LoVo (cell line): ENCODE measurements around the gene MACROH2A2.
"Not testable (repeated sequence)": the region's sequence is repeated elsewhere in the genome, so short reads cannot be mapped to it uniquely, and the experiment has no call there.

Source experiments
- DNase-seq: peaks from one replicate; pipeline ENCODE4 v3.0.0-alpha.2; 2016; ENCODE audit warnings: low spot score

The MACROH2A2 gene

DNA sequence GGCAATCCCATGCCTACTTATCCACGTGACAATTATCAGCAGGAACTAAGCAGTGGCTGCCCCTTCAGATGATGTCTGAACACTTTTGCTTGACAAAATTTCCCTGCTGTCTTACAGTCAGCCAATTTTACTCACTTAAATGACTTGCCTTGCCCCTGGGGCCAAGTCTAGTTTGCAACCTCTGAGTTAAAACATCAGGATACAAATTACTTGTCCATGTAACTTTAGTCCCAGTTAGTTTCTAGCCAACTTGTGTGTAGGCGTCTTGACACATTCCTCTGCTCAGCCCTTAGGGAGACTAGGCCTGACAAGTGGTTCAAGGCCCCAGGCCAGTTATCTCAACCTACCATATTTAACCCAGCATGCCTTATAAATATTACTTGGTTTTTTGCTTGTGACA is 105.5 kb downstream of the MACROH2A2 start:
- DNase-seq = no peak

DNA sequence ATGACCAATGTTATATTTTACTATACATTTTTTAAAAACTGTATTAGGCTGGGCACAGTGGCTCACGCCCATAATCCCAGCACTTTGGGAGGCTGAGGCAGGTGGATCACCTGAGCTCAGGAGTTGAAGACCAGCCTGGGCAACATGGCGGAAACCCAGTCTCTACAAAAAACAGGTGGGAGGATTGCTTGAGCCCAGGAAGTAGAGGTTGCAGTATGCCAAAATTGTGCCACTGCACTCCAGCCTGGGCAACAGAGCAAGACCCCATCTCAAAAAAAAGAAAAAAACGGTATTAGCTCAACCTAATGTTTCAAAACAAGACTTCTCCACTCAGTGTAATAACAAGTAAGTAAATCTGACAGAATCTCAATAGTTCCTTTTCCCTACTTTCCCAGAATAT is 106.7 kb downstream of the MACROH2A2 start:
- not testable (repeated sequence) for DNase-seq

DNA sequence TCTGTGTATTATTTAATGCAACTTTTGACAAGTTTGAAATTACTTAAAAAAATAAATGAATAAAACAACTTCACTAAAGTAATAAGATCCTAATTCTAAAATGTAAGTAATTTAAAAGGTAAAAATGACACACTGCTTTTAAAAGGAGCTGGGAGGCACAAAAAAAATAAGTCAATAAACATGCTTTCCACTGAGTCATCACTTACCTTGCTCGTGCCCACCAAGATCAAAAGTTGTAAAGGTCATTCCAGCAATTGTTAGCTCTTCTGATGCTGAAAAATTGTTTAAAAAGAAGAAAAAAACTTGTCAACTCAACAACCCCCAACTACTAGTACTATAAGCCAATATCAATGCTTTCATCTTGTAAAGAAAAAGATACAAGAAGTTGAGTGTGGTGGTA is 108.2 kb downstream of the MACROH2A2 start:
- no peak for DNase-seq
